Liver (tissue), 9 donors: ENCODE data around the gene TLE2. TPM values are rescaled to one million over a fixed set of nuclear protein-coding genes. Genes with fewer than 3 reads are reported as not detected.

Experiments used
- DNase-seq: peaks from one replicate; pipeline ENCODE4 v3.0.0-alpha.2; 2017; ENCODE audit warnings: low spot score
- H3K27ac ChIP-seq, 2 donors: one replicate each; pipeline ENCODE4 v1.7.0; 2013; ENCODE audit warnings: inconsistent platforms in 2 of 2, low read length in 2 of 2, control low read depth in 1 of 2, low read depth in 1 of 2, mild to moderate bottlenecking in 1 of 2
- H3K27me3 ChIP-seq, 4 donors: one replicate each; pipeline versions ENCODE4 v1.6.1 to v1.7.0; 2013; ENCODE audit warnings: low read length in 3 of 4, inconsistent platforms in 1 of 4, mild to moderate bottlenecking in 1 of 4, moderate library complexity in 1 of 4; ENCODE audit not compliant: control insufficient read depth in 4 of 4, insufficient read depth in 4 of 4
- H3K36me3 ChIP-seq, 4 donors: one replicate each; pipeline versions ENCODE4 v1.6.1 to v1.7.0; 2013; ENCODE audit warnings: low read length in 3 of 4, mild to moderate bottlenecking in 3 of 4, low read depth in 1 of 4, moderate library complexity in 1 of 4; ENCODE audit not compliant: control insufficient read depth in 4 of 4, insufficient read depth in 3 of 4
- H3K4me1 ChIP-seq, 4 donors: one replicate each; pipeline versions ENCODE4 v1.6.1 to v1.7.0; 2013; ENCODE audit warnings: low read length in 3 of 4, mild to moderate bottlenecking in 3 of 4, moderate library complexity in 1 of 4; ENCODE audit not compliant: control insufficient read depth in 4 of 4, insufficient read depth in 4 of 4
- H3K4me3 ChIP-seq, 3 donors: one replicate each; pipeline versions ENCODE4 v1.6.1 to v1.7.0; 2013; ENCODE audit warnings: low read length in 3 of 3, control low read depth in 1 of 3, low read depth in 1 of 3, mild to moderate bottlenecking in 1 of 3
- H3K9ac ChIP-seq, 2 donors: one replicate each; pipeline ENCODE4 v1.7.0; 2013; ENCODE audit warnings: low read length in 2 of 2, mild to moderate bottlenecking in 2 of 2, moderate library complexity in 2 of 2, control low read depth in 1 of 2, low read depth in 1 of 2
- H3K9me3 ChIP-seq, 4 donors: one replicate each; pipeline versions ENCODE4 v1.6.1 to v1.7.0; 2013; ENCODE audit warnings: low read length in 3 of 4; ENCODE audit not compliant: control insufficient read depth in 4 of 4
- ATF3 ChIP-seq: IDR thresholded peaks from 2 replicates; pipeline ENCODE4 v1.6.1; 2016; ENCODE audit warnings: antibody characterized with exemption
- CTCF ChIP-seq: fragments of 150-350 bp; IDR thresholded peaks from 2 replicates; pipeline ENCODE4 v1.5.1; 2017; ENCODE audit warnings: improper control_type of control experiment, low read depth, low read length; ENCODE audit not compliant: missing input control
- EGR1 ChIP-seq, 2 donors: IDR thresholded peaks; 2 replicates each; pipeline ENCODE4 v1.6.1; 2016 to 2018; ENCODE audit warnings: antibody characterized with exemption in 2 of 2, low read depth in 2 of 2
- FOXA1 ChIP-seq: IDR thresholded peaks from 2 replicates; pipeline ENCODE4 v1.6.1; 2016; ENCODE audit warnings: antibody characterized with exemption
- FOXA2 ChIP-seq: IDR thresholded peaks from 2 replicates; pipeline ENCODE4 v1.6.1; 2016; ENCODE audit warnings: antibody characterized with exemption
- GABPA ChIP-seq, 2 donors: IDR thresholded peaks in 1 of 2; conservative IDR thresholded peaks in 1 of 2; 2 replicates each; pipeline ENCODE4 v1.6.1; 2016; ENCODE audit warnings: antibody characterized with exemption in 2 of 2, mild to moderate bottlenecking in 1 of 2, moderate library complexity in 1 of 2
- HNF4G ChIP-seq: IDR thresholded peaks from 2 replicates; pipeline ENCODE4 v1.6.1; 2016; ENCODE audit warnings: antibody characterized with exemption
- JUND ChIP-seq, 2 donors: IDR thresholded peaks; 2 replicates each; pipeline ENCODE4 v1.6.1; 2016; ENCODE audit warnings: antibody characterized with exemption in 2 of 2
- MAX ChIP-seq: IDR thresholded peaks from 2 replicates; pipeline ENCODE4 v1.6.1; 2016; ENCODE audit warnings: antibody characterized with exemption
- NR2F2 ChIP-seq: IDR thresholded peaks from 2 replicates; pipeline ENCODE4 v1.6.1; 2016; ENCODE audit warnings: antibody characterized with exemption
- RAD21 ChIP-seq, 2 donors: IDR thresholded peaks; 2 replicates each; pipeline ENCODE4 v1.6.1; 2016; ENCODE audit warnings: antibody characterized with exemption in 2 of 2, mild to moderate bottlenecking in 2 of 2
- REST ChIP-seq: IDR thresholded peaks from 2 replicates; pipeline ENCODE4 v1.6.1; 2016; ENCODE audit warnings: antibody characterized with exemption, mild to moderate bottlenecking
- RXRA ChIP-seq, 2 donors: IDR thresholded peaks; 2 replicates each; pipeline ENCODE4 v1.6.1; 2017 to 2018; ENCODE audit warnings: antibody characterized with exemption in 2 of 2, mild to moderate bottlenecking in 1 of 2
- TAF1 ChIP-seq: conservative IDR thresholded peaks from 2 replicates; pipeline ENCODE4 v1.6.1; 2016; ENCODE audit warnings: antibody characterized with exemption, mild to moderate bottlenecking
- YY1 ChIP-seq: IDR thresholded peaks from 2 replicates; pipeline ENCODE4 v1.6.1; 2016; ENCODE audit warnings: antibody characterized with exemption, mild to moderate bottlenecking
- ZBTB33 ChIP-seq: IDR thresholded peaks from 2 replicates; pipeline ENCODE4 v1.6.1; 2016; ENCODE audit warnings: antibody characterized with exemption
- WGBS: extraction: QIAGEN DNeasy Blood & Tissue Kit; methylation state at CpG from one replicate; pipeline ENCODE4 v1.1.7; 2013; 5-methylcytosine and 5-hydroxymethylcytosine counted together
- polyA plus RNA-seq, 2 donors: library from polyadenylated mRNA; stranded (reverse) in 1 of 2; unstranded in 1 of 2; fragments of 200-250 nt in 1 of 2; fragments of >200 nt in 1 of 2; fragmentation: Nextera tagmentation in 1 of 2; extraction: Ambion mirVana in 1 of 2; gene quantifications; one replicate each; pipeline versions ENCODE4 v1.2.1 to v1.2.3, GENCODE V29; 2013 to 2015
- total RNA-seq, 2 donors: library from RNA; depleted of rRNA; stranded (reverse); fragments of >200 nt; gene quantifications; one replicate each; pipeline ENCODE4 v1.2.3, GENCODE V29; 2014
- donor health status: healthy.
- donor health status: healthy.
- donor health status: healthy.
- donor health status: healthy.
- donor health status: healthy.

TLE2 gene
- total and polyA plus RNA-seq, 4 donors, result 3.6 to 9.3 (median 5.8) TPM

GRCh38 chr19:3054265-3054971, 25.3 kb upstream of the TLE2 start:
- no peak for TF ChIP-seq HNF4G
- WGBS, result 77% methylated on average over 4 of the region's 4 CpGs
- Histone ChIP-seq H3K9ac (no peak overlapping the region), H3K4me1 (peaks cover 9 to 27% (median 20%) of the 10 kb centered on the region in 4 donors), H3K4me3 (no peak overlapping the region), H3K36me3 (peaks cover 3 to 27% (median 14%) of the 10 kb centered on the region in 4 donors), H3K27ac (no peak overlapping the region), H3K9me3 (no peaks in the 10 kb centered on the region), H3K27me3 (no peaks in the 10 kb centered on the region)
- DNase-seq, result no peak

- no peak overlapping the region for H3K4me3 ChIP-seq
- peaks cover 9 to 25% (median 18%) of the 10 kb centered on the region in 4 donors for H3K4me1 ChIP-seq
- H3K27ac ChIP-seq, result no peak overlapping the region
- WGBS, result 91% methylated on average over 21 of the region's 21 CpGs
- no peak overlapping the region for H3K9ac ChIP-seq
- peaks cover 2 to 27% (median 13%) of the 10 kb centered on the region in 4 donors for H3K36me3 ChIP-seq
- no peaks in the 10 kb centered on the region for H3K27me3 ChIP-seq
- TF ChIP-seq ZBTB33 (no peak), MAX (no peak), RXRA (IDR thresholded peaks at IDR 0.05) (no peak), REST (no peak), FOXA2 (no peak), EGR1 (IDR thresholded peaks at IDR 0.05; ENCODE audit: low read depth in 2 of 2) (no peak)
- no peak for DNase-seq
- no peaks in the 10 kb centered on the region for H3K9me3 ChIP-seq
Observed at GRCh38 chr19:3053780-3054179, 24.7 kb upstream of the TLE2 start.

- Histone ChIP-seq H3K4me3 (no peak overlapping the region), H3K9me3 (no peaks in the 10 kb centered on the region), H3K27ac (no peak overlapping the region), H3K36me3 (peaks cover 0 to 22% (median 10%) of the 10 kb centered on the region in 4 donors), H3K4me1 (peaks cover 9 to 19% (median 15%) of the 10 kb centered on the region in 4 donors), H3K9ac (no peak overlapping the region), H3K27me3 (no peaks in the 10 kb centered on the region)
- DNase-seq, result no peak
- 83% methylated on average over 15 of the region's 15 CpGs for WGBS
- TF ChIP-seq FOXA1 (no peak), NR2F2 (no peak), ATF3 (no peak), REST (no peak), TAF1 (no peak), RAD21 (IDR thresholded peaks at IDR 0.05) (no peak), CTCF (no peak), RXRA (IDR thresholded peaks at IDR 0.05) (no peak), JUND (IDR thresholded peaks at IDR 0.05) (no peak), EGR1 (IDR thresholded peaks at IDR 0.05; ENCODE audit: low read depth in 2 of 2) (no peak), YY1 (no peak), HNF4G (no peak), GABPA (IDR thresholded peaks at IDR 0.05 in 1 of 2, conservative IDR thresholded peaks at IDR 0.05 in 1 of 2) (no peak)
Observed at GRCh38 chr19:3053218-3053621, 24.1 kb upstream of the TLE2 start.
